SH-SY5Y (cell line): Measurements from ENCODE around the gene C1orf74.

Experiments used
- GATA2 ChIP-seq: IDR thresholded peaks from 2 replicates; pipeline ENCODE4 v1.6.1; 2011; ENCODE audit warnings: mild to moderate bottlenecking, low read depth, low read length
- GATA3 ChIP-seq: IDR thresholded peaks from 2 replicates; pipeline ENCODE4 v1.6.1; 2011; ENCODE audit warnings: low read depth, mild to moderate bottlenecking, low read length, moderate library complexity

C1orf74 gene

DNA sequence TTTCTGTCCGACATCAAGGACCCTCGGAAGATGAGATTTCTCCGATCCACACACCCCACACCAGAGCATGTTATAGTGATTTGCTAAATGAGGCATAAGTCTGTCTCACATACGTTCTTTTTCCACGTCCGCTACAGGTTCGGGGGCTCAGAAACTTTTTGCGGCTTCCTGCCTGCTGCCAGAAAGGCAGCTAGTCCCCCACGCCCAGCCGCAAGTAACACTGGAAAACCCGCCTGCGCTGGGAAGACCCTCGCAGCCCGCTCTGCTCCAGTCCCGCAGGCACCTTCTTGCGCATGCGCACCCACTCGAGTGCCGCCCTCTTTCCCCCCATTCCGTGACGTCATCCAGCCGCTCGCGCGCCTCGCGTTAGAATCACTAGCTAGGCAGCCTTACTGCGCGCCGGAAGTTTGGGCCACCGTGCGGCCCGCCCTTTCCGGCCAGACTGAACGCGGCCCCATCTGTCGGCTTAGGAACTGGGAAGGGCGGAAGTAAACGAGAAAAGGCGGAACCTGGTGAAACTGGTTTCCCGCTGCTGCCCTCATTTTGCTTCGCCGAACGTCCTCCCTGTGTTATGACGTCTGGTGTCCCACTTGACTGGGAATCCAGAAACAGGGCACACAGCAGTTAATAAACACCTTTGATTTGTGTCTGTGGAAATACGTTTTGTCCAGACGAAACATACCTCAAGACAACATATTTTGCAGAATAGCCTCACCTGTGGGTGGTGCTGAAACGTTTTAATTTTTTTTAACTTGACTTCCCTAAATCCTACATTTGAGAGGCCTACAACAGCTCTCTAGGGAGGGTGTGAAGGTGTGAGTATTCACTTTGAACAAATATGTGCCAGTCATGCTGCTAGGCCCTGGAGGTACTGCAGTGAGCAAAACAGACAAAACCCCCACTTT is at the start of gene C1orf74:
Gene C1orf74, minus strand, starts transcription at position 295 of the 905 bp plus-strand sequence. CDS start 925 bp downstream, outside the sequence.
- TF ChIP-seq GATA3 (no peak), GATA2 (no peak)

DNA sequence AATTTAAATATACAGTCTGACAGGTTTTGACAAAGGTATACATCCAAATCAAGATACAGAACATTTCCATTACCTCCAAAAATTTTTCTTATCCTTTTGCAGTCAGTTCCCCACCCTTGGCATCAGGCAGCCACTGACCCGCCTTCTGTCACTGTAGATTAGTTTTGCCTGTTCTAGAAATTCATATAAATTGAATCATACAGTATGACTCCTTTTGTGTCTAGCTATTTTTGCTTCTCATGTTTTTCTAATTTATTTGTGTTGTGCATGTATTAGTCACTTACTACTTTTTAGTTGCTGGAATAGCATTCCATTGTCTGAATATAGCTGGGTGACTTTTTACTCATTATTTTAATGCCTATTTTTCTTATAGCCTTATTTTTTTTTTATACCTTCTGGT is 47.3 kb upstream of the C1orf74 start:
- TF ChIP-seq GATA2 (no peak; the same call in 1 of the 2 replicates), GATA3 (no peak)

DNA sequence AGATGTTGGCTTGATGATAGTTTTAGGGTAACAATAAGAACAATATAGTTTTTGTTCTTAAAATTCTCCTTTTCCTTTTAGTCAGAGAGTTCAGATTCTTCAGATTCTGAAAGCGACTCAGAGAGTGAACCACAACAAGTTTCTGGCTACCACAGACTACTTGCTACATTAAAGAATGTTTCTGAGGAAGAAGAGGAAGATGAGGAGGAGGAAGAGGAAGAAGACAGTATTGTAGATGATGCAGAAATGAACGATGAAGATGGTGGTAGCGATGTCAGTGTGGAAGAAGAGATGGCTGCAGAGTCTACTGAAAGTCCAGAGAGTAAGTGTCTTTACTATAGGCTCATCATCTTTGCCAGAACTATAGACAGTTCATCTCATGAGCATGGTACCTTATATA is 46.4 kb upstream of the C1orf74 start:
- TF ChIP-seq GATA3, result no peak
- TF ChIP-seq GATA2, result no peak

DNA sequence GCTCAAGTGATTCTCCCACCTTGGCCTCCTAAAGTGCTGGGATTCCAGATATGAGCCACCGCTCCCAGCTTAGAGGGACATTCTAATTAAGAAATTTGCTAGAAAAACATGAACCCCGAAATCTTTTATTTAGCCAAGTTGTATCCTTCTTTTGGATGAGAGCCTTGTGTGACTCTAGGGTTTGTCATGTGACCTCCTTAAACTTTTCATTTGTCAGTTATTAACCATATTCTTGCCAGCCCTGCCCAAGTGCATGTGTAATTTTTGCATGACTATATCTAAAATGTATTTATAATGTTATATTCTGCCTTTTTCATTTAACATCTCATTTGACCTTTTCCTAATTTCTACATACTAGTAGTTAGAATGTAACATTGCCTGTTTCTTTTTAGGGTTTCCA is 45.4 kb upstream of the C1orf74 start:
- no peak for TF ChIP-seq GATA2
- no peak for TF ChIP-seq GATA3

DNA sequence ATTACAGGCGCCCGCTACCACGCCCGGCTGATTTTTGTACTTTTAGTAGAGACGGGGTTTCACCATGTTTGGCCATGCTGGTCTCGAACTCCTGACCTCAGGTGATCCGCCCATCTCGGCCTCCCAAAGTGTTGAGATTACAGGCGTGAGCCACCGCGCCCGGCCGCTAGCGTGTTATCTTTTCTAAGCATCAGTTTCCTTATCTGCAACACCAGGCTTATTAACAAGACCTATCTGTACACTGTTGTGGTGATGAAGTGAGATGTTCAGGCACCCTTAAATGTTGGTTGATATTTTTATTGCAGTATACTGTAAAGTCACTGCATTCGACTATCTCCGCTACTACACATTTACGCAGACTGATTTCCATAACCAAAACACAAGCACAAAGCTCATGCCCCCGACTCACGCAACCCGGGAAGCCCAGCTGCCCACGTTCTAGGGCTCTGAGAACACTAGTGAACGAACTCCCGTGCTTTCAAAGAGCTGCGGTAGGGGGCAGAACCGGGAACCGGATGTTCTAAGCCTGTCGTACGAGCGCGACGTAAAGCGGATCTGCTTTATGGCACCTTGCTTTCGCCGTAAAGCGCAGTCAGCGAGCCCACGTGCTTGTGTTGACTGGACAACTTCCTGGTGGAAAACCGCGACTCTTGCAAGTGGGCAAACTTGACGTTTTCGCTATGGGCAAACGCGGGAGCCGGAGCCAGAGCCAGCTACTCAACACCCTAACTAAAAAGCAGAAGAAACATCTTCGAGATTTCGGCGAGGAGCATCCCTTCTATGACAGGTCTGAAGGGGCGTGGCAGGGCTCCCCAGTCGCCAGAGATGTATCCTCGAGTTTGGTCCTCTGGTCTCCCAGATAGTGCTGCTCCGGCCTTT is 43.3 kb upstream of the C1orf74 start, which contains the start of gene UTP25:
Gene UTP25, plus strand, starts transcription at position 589 of the 879 bp plus-strand sequence. Its CDS starts 92 bp downstream, at position 681.
- TF ChIP-seq GATA2 (peak; percentile 67), GATA3 (no peak)

DNA sequence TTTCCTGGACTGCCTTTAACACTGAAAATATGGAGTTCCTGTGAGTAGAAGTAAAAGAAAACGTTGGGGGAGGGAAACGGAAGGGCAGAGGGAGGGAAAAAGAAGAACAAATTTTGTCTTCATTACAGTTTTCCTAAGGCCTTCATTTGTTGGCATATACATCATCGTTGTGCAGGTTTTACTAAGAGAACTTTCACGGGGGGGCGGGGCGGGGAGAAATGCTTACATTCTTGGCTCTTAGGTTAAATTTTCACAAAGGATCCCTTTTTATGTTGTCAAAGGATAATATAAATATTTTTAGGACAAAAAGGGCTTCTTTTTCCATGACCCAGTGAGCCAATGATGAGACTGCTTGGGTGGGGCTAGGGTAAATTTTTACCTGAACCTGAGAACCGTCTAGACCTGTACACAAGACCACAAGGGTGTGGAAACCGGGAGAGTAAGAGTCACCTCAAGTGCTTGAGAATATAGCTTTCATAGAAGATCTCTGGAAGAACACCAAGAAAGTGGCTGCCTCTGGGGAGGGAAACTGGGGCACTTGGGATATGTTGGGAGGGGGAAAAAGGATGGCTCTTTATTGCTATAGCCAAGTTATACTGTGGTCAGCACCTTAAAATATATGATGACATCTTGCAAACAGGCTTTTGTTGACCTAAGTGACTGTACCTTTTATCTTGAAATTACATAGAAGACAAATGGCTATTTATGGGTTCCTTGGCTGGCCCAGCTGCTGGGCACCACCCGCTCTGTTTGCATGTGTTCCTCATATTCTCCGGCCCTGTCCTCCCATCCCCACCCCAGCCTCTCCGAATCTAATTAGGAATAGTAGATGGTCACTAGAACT is 41.5 kb upstream of the C1orf74 start:
- no peak for TF ChIP-seq GATA3
- no peak for TF ChIP-seq GATA2

DNA sequence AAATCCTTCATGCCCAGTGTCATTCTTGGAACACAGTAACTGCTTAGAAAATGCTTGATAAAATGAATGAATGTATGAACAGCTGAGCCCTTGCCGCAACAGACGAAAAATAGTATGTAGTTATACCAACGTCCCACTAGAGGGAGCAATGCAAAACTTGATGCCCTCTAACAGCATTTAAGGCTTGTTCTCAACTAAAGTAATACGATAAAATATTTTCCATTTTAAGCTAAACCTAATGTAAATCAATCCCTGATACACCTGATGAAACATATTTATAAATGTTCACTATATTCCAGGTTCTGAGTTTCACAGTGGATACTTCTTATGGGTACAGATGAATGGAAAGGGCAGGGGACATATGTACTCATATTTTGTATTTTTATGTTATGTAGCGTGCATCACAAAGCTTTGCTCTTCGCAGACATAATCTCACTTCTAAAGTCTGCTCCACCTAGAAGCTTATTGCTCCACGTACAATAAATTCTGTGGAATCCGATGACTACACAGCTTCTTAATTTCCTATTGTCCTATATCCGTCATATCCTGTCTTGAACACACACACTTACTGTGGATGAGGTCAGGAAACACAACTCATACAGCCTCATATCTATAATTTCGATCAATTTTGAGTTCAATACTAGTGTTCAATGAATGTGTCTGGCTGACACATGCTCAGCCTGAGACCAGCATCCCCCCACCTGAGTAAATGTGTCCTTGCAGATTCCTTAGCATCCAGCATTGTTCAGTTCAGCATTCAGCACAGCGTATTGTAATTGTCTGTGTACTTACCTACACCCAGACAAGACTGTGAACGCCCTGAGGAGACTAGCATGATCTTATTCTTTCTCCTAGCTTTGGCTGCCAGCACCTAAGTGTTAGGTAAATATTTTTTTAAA is 39.0 kb upstream of the C1orf74 start:
- TF ChIP-seq GATA2 (no peak), GATA3 (no peak; the same call in 1 of the 2 replicates)

DNA sequence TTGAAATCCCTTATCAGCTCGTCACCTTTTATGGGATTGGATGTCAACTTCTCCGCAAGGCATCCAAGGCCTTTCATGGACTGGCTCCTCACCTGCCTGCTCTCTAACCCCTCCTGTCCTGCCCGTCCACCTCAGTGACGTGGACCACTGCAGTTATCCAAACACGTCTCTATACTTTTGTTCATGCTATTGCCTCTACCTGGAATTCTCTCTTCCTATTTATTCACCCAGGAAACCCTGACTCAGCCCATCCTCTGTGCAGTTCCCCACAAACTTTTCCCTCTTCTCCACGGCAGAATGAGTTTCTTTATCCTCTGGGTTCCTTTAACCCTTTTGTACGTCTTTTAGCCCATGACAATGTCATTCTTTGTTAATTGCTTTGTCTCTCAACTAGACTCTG is 38.3 kb upstream of the C1orf74 start:
- no peak for TF ChIP-seq GATA2
- no peak for TF ChIP-seq GATA3

DNA sequence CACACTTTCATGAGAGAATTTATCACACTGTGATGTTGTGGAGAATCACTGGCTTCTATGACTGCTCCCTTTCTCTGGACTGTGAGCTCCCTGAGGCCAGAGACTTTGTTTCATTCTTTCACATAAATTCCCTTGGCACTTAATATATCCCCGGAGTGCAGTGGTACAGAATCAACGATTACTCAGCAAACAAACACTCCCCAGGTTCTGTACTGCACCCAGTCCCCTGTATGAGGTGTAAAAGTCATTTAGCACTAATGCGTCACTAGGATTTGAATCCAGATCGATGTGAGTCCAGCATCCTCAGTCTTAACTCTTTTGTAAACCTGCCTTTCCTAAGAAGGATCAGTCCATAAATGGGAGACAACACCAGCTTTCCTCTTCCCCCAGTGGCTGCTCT is 36.6 kb upstream of the C1orf74 start:
- TF ChIP-seq GATA2 (no peak), GATA3 (no peak)

DNA sequence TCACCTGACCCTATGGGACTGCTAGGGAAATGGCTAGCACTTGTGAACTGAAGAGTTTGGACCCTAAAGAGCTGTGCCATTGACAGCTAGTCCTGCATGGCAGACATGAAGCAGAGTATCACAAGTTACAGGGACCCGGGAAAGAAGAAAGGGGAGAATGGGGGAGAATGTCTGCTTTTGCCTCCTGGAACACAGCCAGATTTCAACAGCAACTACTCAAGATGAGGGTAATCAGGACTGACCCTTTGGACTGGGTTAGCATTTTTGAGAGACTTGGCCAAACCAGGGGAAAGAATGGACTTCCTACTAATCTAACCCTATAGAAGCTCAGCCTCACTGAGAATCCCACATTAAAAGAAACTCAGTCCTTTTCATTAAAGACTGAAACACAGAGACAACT is 34.7 kb upstream of the C1orf74 start:
- TF ChIP-seq GATA2 (no peak), GATA3 (no peak)

DNA sequence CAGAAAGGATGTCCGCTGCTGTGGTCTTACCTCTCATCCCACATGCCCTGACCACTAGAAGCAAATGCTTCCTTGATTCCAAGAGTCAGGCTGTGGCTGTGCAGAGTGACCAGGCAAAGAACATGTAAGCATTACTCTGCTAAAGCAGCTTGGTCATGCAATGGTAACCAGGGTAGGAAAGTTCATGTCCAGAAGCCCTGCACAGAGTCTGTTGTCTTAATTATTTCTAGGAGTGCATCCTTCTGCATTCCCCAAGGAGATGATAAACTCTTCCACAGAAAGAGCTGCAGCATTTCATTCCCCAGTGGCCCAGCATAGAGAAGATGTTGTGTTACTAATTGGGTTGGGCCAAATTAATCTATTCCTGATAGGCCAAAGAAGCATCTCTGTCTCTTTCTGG is 33.3 kb upstream of the C1orf74 start:
- TF ChIP-seq GATA3 (no peak), GATA2 (no peak)

DNA sequence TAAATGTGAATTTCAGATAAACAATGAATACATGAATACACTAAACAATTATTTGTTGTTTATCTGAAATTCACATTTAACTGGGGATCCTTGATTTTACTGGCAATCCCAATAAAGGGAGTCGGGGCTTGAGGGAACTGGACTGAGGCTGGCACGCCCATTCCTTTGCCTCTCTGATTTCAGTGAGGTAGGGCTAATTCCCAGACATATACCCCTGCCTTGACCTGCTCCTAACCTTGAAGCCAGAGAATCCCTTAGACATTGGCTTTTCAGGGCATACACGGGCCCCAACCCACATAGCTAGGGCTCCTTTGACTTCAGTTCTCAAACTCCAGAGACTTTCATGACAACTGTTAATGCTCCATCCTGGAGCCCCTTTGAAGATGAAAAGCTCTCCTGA is 32.6 kb upstream of the C1orf74 start:
- TF ChIP-seq GATA3 (no peak), GATA2 (no peak)

DNA sequence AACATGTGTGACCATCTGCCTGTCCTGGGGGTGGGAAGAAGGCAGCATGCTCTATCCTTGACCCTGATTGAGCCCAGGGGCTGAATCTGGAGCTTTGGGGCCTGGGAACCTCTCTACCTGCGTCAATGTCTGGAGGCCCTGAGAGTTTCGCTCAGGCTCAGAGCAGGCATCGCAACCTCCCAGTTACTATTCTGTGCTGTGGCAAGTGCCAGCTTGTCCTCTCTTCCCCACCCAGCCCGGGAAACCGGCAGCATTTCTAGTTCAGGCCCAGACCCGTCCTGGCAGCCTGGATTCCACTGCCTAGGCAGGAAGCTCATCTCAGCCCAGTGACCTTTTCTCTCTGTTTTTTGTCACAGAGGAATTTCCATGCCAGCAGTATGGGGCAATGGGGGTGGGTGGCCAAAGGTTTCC is 31.6 kb upstream of the C1orf74 start:
- TF ChIP-seq GATA3 (no peak), GATA2 (no peak)
